CD14-positive monocyte (primary cell): Measurements from ENCODE around the gene ERICH4. TPM values are rescaled to one million over a fixed set of nuclear protein-coding genes. Genes with fewer than 3 reads are reported as not detected.

ENCODE experiments used
- DNase-seq, 3 donors: peaks; one replicate each; pipeline ENCODE4 v3.0.0-alpha.2; 2011 to 2022
- H2AFZ ChIP-seq: 2 replicates; pipeline ENCODE4 v1.6.0; 2012; ENCODE audit warnings: mild to moderate bottlenecking, low read depth, low read length, inconsistent platforms; ENCODE audit not compliant: insufficient read depth, poor library complexity, severe bottlenecking
- H3K27ac ChIP-seq, 2 donors: 1 replicate in 1 of 2; 2 replicates in 1 of 2; pipeline ENCODE4 v1.5.1; 2012 to 2013; ENCODE audit warnings: low read length in 2 of 2, control low read depth in 1 of 2, inconsistent platforms in 1 of 2, low read depth in 1 of 2, mild to moderate bottlenecking in 1 of 2
- H3K27me3 ChIP-seq, 2 donors: one replicate each; pipeline versions ENCODE4 v1.6.0 to v1.6.1; 2011 to 2013; ENCODE audit warnings: low read length in 2 of 2; ENCODE audit not compliant: control insufficient read depth in 2 of 2, insufficient read depth in 2 of 2
- H3K36me3 ChIP-seq, 2 donors: replicated peaks in 1 of 2; 1 replicate in 1 of 2; 2 replicates in 1 of 2; pipeline versions ENCODE4 v1.5.1 to v1.6.1; 2012 to 2013; ENCODE audit warnings: low read length in 2 of 2, control low read depth in 1 of 2, inconsistent platforms in 1 of 2, mild to moderate bottlenecking in 1 of 2; ENCODE audit not compliant: insufficient read depth in 2 of 2, control insufficient read depth in 1 of 2
- H3K4me1 ChIP-seq, 2 donors: 1 replicate in 1 of 2; 2 replicates in 1 of 2; pipeline versions ENCODE4 v1.5.1 to v1.6.1; 2012 to 2013; ENCODE audit warnings: low read length in 2 of 2, control low read depth in 1 of 2, inconsistent platforms in 1 of 2, mild to moderate bottlenecking in 1 of 2, moderate library complexity in 1 of 2; ENCODE audit not compliant: insufficient read depth in 2 of 2, control insufficient read depth in 1 of 2
- H3K4me2 ChIP-seq: replicated peaks from 2 replicates; pipeline ENCODE3; 2012; ENCODE audit warnings: low read length, moderate library complexity, mild to moderate bottlenecking; ENCODE audit not compliant: poor library complexity, severe bottlenecking; ENCODE audit errors: extremely low read depth
- H3K4me3 ChIP-seq, 3 experiments: fragments of 200-600 bp in 1 of 3; sonication (generic) in 1 of 3; replicated peaks in 1 of 3; 1 replicate in 2 of 3; 2 replicates in 1 of 3; pipeline ENCODE4 v1.5.1; 2011 to 2013; ENCODE audit warnings: low read length in 3 of 3, mild to moderate bottlenecking in 3 of 3, control low read depth in 2 of 3, low read depth in 2 of 3, inconsistent platforms in 1 of 3, moderate library complexity in 1 of 3
- H3K79me2 ChIP-seq: 2 replicates; pipeline ENCODE4 v1.6.0; 2012; ENCODE audit warnings: mild to moderate bottlenecking, control low read depth, inconsistent platforms, low read length, moderate library complexity; ENCODE audit not compliant: insufficient read depth
- H3K9ac ChIP-seq: 2 replicates; pipeline ENCODE4 v1.6.0; 2017; ENCODE audit warnings: low read length, mild to moderate bottlenecking; ENCODE audit not compliant: insufficient read depth, poor library complexity, severe bottlenecking
- H3K9me3 ChIP-seq, 2 donors: replicated peaks in 1 of 2; 1 replicate in 1 of 2; 2 replicates in 1 of 2; pipeline versions ENCODE4 v1.5.1 to v1.6.1; 2012 to 2013; ENCODE audit warnings: low read length in 2 of 2, control low read depth in 1 of 2; ENCODE audit not compliant: control insufficient read depth in 1 of 2, insufficient read depth in 1 of 2
- H4K20me1 ChIP-seq: 2 replicates; pipeline ENCODE4 v1.6.0; 2012; ENCODE audit warnings: mild to moderate bottlenecking, low read length, control low read depth, moderate library complexity; ENCODE audit not compliant: insufficient read depth
- H3K27ac Mint-ChIP-seq, 7 donors: one replicate each; pipeline ENCODE4 v1.8.0; 2020; ENCODE audit warnings: mild to moderate bottlenecking in 7 of 7, mixed read lengths in 7 of 7, moderate library complexity in 6 of 7, inconsistent platforms in 2 of 7
- H3K27me3 Mint-ChIP-seq, 3 donors: one replicate each; pipeline ENCODE4 v1.8.0; 2021 to 2022; ENCODE audit warnings: low read depth in 3 of 3, mild to moderate bottlenecking in 3 of 3, mixed read lengths in 3 of 3, moderate library complexity in 3 of 3, inconsistent platforms in 1 of 3
- H3K36me3 Mint-ChIP-seq, 2 donors: one replicate each; pipeline ENCODE4 v1.8.0; 2020; ENCODE audit warnings: mixed read lengths in 2 of 2, inconsistent platforms in 1 of 2, mild to moderate bottlenecking in 1 of 2
- H3K4me1 Mint-ChIP-seq: one replicate; pipeline ENCODE4 v1.8.0; 2020; ENCODE audit warnings: mild to moderate bottlenecking, mixed read lengths
- H3K4me3 Mint-ChIP-seq, 2 donors: one replicate each; pipeline ENCODE4 v1.8.0; 2020; ENCODE audit warnings: mild to moderate bottlenecking in 2 of 2, mixed read lengths in 2 of 2, moderate library complexity in 1 of 2
- H3K9me3 Mint-ChIP-seq, 7 donors: one replicate each; pipeline ENCODE4 v1.8.0; 2020 to 2022; ENCODE audit warnings: mixed read lengths in 7 of 7, mild to moderate bottlenecking in 6 of 7, moderate library complexity in 6 of 7, inconsistent platforms in 2 of 7
- WGBS: methylation state at CpG from one replicate; pipeline ENCODE4 v1.1.5; 2013; ENCODE audit warnings: missing lambda C conversion rate; ENCODE audit not compliant: insufficient coverage; 5-methylcytosine and 5-hydroxymethylcytosine counted together
- intact Hi-C, 2 donors: fragments of 100-400 bp; cut with micrococcal nuclease; formaldehyde crosslinking; loops; one replicate each; pipeline versions ENCODE4 v1.15.0 to v1.15.1; 2023
- polyA plus RNA-seq, 3 donors: library from polyadenylated mRNA; depleted of rRNA in 1 of 3; unstranded in 2 of 3; stranded (reverse) in 1 of 3; fragments of 300-500 nt in 2 of 3; fragments of >200 nt in 1 of 3; fragmentation: Illumina TruSeq in 2 of 3; gene quantifications; 1 replicate in 2 of 3; 2 replicates in 1 of 3; pipeline ENCODE4 v1.2.3, GENCODE V29; 2012 to 2021
- TF ChIP-seq, protein P1 (sequence below): fragments of 200-600 bp; IDR thresholded peaks from one replicate; pipeline ENCODE4 v1.8.0; 2022; ENCODE audit warnings: antibody characterized with exemption, mild to moderate bottlenecking

The ERICH4 gene
- polyA plus RNA-seq, 3 donors = 0.09 TPM; not detected in 2

DNA sequence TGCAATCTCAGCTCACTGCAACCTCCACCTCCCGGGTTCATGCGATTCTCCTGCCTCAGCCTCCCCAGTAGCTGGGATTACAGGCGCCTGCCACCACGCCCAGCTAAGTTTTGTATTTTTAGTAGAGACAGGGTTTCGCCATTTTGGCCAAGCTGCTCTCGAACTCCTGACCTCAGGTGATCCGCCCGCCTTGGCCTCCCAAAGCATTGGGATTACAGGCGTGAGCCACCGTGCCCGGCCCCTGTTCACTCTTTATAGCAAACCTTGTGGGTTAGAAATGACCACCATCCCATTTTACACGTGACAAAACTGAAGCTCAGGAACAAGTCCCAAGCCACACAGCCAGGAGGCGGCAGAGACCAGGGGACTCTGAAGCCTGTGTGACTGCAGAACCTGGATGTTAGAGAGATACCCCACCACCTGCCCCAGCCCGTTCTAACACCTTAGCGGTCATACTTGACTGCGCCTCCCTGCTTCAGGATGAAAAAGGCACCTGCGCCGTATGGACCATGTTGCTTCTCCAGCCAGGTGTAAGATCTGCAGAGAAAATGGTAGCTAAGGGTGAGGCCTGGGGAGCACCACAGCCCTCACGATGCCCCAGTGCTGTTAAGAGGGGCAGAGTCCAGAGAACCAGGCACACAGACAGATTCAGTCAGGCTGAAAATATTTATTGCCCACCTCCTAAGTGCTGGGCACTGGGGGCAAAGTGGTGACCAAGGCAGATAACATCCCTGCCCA is 6.9 kb upstream of the ERICH4 start:
- no peaks in the 10 kb centered on the region for H3K27me3 ChIP-seq
- WGBS = 96% methylated on average over 6 of the region's 19 CpGs
- peaks cover 5% of the 10 kb centered on the region for H4K20me1 ChIP-seq
- no peak for DNase-seq
- no peak overlapping the region for H3K4me2 ChIP-seq
- Mint-ChIP-seq H3K4me1 (peaks cover 34% of the 10 kb centered on the region), H3K36me3 (peaks cover 40 to 55% of the 10 kb centered on the region in 2 donors), H3K27ac (no peak overlapping the region), H3K27me3 (peaks cover 0 to 2% (median 0%) of the 10 kb centered on the region in 3 donors), H3K9me3 (no peaks in the 10 kb centered on the region), H3K4me3 (no peak overlapping the region)
- peaks cover 12 to 42% of the 10 kb centered on the region in 2 donors for H3K36me3 ChIP-seq
- TF ChIP-seq, protein P1, sequence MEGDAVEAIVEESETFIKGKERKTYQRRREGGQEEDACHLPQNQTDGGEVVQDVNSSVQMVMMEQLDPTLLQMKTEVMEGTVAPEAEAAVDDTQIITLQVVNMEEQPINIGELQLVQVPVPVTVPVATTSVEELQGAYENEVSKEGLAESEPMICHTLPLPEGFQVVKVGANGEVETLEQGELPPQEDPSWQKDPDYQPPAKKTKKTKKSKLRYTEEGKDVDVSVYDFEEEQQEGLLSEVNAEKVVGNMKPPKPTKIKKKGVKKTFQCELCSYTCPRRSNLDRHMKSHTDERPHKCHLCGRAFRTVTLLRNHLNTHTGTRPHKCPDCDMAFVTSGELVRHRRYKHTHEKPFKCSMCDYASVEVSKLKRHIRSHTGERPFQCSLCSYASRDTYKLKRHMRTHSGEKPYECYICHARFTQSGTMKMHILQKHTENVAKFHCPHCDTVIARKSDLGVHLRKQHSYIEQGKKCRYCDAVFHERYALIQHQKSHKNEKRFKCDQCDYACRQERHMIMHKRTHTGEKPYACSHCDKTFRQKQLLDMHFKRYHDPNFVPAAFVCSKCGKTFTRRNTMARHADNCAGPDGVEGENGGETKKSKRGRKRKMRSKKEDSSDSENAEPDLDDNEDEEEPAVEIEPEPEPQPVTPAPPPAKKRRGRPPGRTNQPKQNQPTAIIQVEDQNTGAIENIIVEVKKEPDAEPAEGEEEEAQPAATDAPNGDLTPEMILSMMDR = no peak
- H3K79me2 ChIP-seq = peaks cover 38% of the 10 kb centered on the region
- H3K27ac ChIP-seq = no peak overlapping the region
- no peak overlapping the region for H2AFZ ChIP-seq
- H3K4me1 ChIP-seq = peaks cover 29 to 33% of the 10 kb centered on the region in 2 donors
- no peak overlapping the region for H3K4me3 ChIP-seq
- no peaks in the 10 kb centered on the region for H3K9me3 ChIP-seq
- no peak overlapping the region for H3K9ac ChIP-seq
- intact Hi-C loops = loop anchor here in 1 of 2 donors (5.0 to 10.0 kb wide), 2 partner anchors 84 to 171 kb away; partner anchors contain the start of genes HNRNPUL1 and TGFB1

DNA sequence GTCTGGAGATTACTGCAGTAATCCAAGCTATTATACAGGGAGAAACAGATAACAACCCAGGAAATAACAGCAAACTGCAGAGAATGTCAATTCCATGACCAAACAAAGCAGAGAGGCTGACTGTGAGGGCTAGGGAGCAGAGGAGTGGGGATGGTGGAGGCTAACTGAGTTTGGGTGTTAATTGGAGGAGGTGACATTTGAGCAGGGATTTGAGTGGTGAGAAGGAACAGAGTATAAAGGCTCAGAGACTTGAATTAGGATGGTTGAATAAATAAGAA is 6.3 kb upstream of the ERICH4 start:
- Mint-ChIP-seq H3K9me3 (no peaks in the 10 kb centered on the region), H3K4me3 (no peak overlapping the region), H3K4me1 (peaks cover 33% of the 10 kb centered on the region), H3K36me3 (peaks cover 39 to 52% of the 10 kb centered on the region in 2 donors), H3K27ac (peak overlapping the region in 2 of 7 donors; percentile 2 to 50), H3K27me3 (peaks cover 0 to 2% (median 0%) of the 10 kb centered on the region in 3 donors)
- Histone ChIP-seq H3K27me3 (no peaks in the 10 kb centered on the region), H3K79me2 (peaks cover 38% of the 10 kb centered on the region), H3K4me1 (peaks cover 28 to 33% of the 10 kb centered on the region in 2 donors), H3K4me3 (no peak overlapping the region), H3K9me3 (no peaks in the 10 kb centered on the region), H3K9ac (no peak overlapping the region), H3K4me2 (no peak overlapping the region), H3K36me3 (peaks cover 12 to 41% of the 10 kb centered on the region in 2 donors), H3K27ac (no peak overlapping the region), H2AFZ (no peak overlapping the region), H4K20me1 (peaks cover 4% of the 10 kb centered on the region)
- TF ChIP-seq, protein P1 = no peak
- no peak for DNase-seq
- intact Hi-C loops = loop anchor here in 1 of 2 donors (5.0 to 10.0 kb wide), 2 partner anchors 84 to 172 kb away; partner anchors contain the start of genes HNRNPUL1 and TGFB1
